Measurements from ENCODE around the gene AGBL3.

DNA sequence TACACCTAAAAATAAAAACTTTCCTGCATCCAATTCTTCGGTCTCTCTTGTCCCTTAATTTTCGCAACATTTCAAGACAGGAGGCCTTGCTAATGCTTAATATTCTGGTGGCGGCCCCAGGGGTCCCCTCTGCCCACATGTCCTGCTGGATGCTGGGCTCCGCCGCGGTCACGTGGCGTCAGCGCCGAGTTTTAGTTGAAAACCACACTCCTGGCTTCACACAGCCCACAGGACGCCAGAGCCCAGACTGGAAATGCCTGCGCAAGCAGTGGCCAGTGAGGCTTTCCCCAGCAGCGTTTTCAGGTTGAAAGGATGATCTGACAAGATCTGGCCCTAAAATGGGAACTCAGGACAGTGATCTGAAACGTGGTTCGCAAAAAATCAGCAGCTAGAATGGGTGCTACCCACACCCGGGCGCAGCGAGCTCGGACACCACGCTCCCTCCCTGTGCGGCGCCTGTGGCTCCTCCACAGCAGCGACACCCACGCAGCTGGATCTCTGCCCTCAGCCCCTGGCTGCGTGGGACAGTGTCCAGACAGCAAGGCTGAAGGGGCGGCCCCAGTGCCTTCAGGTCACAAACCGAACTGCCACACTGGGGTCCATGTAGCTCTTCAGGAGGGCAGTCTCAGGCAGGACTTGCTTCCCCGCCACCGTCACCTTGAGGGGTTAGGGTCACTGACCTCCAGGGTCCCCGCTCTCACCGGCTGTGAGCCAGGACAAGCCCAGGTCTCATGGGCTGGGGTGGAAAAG is 195.8 kb downstream of the AGBL3 start:
- no peak for TF ChIP-seq POLR2A (IDR thresholded peaks at IDR 0.05)
- TF ChIP-seq, protein P1, sequence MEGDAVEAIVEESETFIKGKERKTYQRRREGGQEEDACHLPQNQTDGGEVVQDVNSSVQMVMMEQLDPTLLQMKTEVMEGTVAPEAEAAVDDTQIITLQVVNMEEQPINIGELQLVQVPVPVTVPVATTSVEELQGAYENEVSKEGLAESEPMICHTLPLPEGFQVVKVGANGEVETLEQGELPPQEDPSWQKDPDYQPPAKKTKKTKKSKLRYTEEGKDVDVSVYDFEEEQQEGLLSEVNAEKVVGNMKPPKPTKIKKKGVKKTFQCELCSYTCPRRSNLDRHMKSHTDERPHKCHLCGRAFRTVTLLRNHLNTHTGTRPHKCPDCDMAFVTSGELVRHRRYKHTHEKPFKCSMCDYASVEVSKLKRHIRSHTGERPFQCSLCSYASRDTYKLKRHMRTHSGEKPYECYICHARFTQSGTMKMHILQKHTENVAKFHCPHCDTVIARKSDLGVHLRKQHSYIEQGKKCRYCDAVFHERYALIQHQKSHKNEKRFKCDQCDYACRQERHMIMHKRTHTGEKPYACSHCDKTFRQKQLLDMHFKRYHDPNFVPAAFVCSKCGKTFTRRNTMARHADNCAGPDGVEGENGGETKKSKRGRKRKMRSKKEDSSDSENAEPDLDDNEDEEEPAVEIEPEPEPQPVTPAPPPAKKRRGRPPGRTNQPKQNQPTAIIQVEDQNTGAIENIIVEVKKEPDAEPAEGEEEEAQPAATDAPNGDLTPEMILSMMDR (IDR thresholded peaks at IDR 0.05): no peak
- TF ChIP-seq EP300 (IDR thresholded peaks at IDR 0.05): no peak

Data from ovary (tissue), 3 donors.